Spleen (tissue), 7 donors: ENCODE results near the gene GTPBP1.

ENCODE experiments used
- CTCF ChIP-seq, 11 experiments: fragments of 200-600 bp in 7 of 11; fragments of 450-650 bp in 4 of 11; sonication (generic) in 4 of 11; IDR thresholded peaks in 8 of 11; conservative IDR thresholded peaks in 3 of 11; 1 replicate in 7 of 11; 2 replicates in 4 of 11; pipeline versions ENCODE4 v1.4.0 to v1.8.0; 2016 to 2021; ENCODE audit warnings: antibody characterized with exemption in 11 of 11, inconsistent platforms in 4 of 11, mild to moderate bottlenecking in 1 of 11
- POLR2A ChIP-seq, 3 donors: fragments of 450-650 bp; IDR thresholded peaks; one replicate each; pipeline ENCODE4 v1.5.1; 2017; ENCODE audit warnings: antibody characterized with exemption in 3 of 3, mild to moderate bottlenecking in 1 of 3
- POLR2AphosphoS5 ChIP-seq, 3 donors: sonication (generic); formaldehyde crosslinking; IDR thresholded peaks; one replicate each; pipeline ENCODE4 v1.5.1; 2017; ENCODE audit warnings: antibody characterized with exemption in 3 of 3
- donor health status: DM: no; HTN: no; CAD: no; lungs with moderate emphysema.
- donor health status: DM: no; HTN: no; CAD: no.
- donor health status: DM: no; HTN: no; CAD: no.

GRCh38 chr22:38730411-38730871 is 24.7 kb downstream of the GTPBP1 start:
- TF ChIP-seq CTCF (IDR thresholded peaks at IDR 0.05 in 8 of 11, conservative IDR thresholded peaks at IDR 0.05 in 3 of 11) = no peak
- TF ChIP-seq POLR2AphosphoS5 (IDR thresholded peaks at IDR 0.05) = peak; percentile 38 to 75 (median 60)
- TF ChIP-seq POLR2A (IDR thresholded peaks at IDR 0.05) = no peak
